GM21367 (cell line): ENCODE data around the gene DNAJB8.

Experiments used
- ATAC-seq: cut with Tn5 transposase; IDR thresholded peaks from one replicate; pipeline ENCODE4 v1.9.1; 2021; ENCODE audit not compliant: unreplicated experiment

Gene DNAJB8

GRCh38 chr3:128466840-128467541, at the start of gene DNAJB8:
TSS of gene DNAJB8 (minus strand) at chr3:128466890. CDS start at chr3:128463245, 3,645 bp downstream.
- ATAC-seq: no peak

- ATAC-seq: no peak
These were observed 49.3 kb upstream of the DNAJB8 start for GRCh38 chr3:128515967-128516366.

- ATAC-seq: no peak
These were observed 42.2 kb upstream of the DNAJB8 start for GRCh38 chr3:128508852-128509251.

GRCh38 chr3:128506754-128507153, 40.1 kb upstream of the DNAJB8 start:
- ATAC-seq: no peak

GRCh38 chr3:128505771-128506170, 39.1 kb upstream of the DNAJB8 start:
- no peak for ATAC-seq

- ATAC-seq: no peak
These were observed 38.5 kb upstream of the DNAJB8 start for GRCh38 chr3:128504963-128505730.

GRCh38 chr3:128504533-128504915, 37.8 kb upstream of the DNAJB8 start:
- no peak for ATAC-seq

- ATAC-seq: no peak
These were observed 37.3 kb upstream of the DNAJB8 start for GRCh38 chr3:128503751-128504532.

GRCh38 chr3:128503164-128503651, 36.5 kb upstream of the DNAJB8 start:
- ATAC-seq: no peak

GRCh38 chr3:128502712-128503111, 36.0 kb upstream of the DNAJB8 start:
- ATAC-seq: no peak

GRCh38 chr3:128501431-128501830, 34.7 kb upstream of the DNAJB8 start:
- no peak for ATAC-seq

- no peak for ATAC-seq
These were observed 33.9 kb upstream of the DNAJB8 start for GRCh38 chr3:128500556-128500955.

GRCh38 chr3:128499724-128500275, 33.1 kb upstream of the DNAJB8 start:
- no peak for ATAC-seq

- ATAC-seq: no peak
These were observed 32.3 kb upstream of the DNAJB8 start for GRCh38 chr3:128498901-128499530.

GRCh38 chr3:128498127-128498626, 31.5 kb upstream of the DNAJB8 start:
- ATAC-seq: no peak

GRCh38 chr3:128497305-128498126, 30.8 kb upstream of the DNAJB8 start:
- no peak for ATAC-seq

GRCh38 chr3:128496602-128497304, 30.1 kb upstream of the DNAJB8 start:
- ATAC-seq: no peak

- no peak for ATAC-seq
These were observed 29.4 kb upstream of the DNAJB8 start for GRCh38 chr3:128496019-128496601.
